Motor neuron (in vitro differentiated cells): ENCODE results near the gene TYW3. TPM values are rescaled to one million over a fixed set of nuclear protein-coding genes. Genes with fewer than 3 reads are reported as not detected.
A peak's percentile ranks its signal among the peaks of the same experiment; 100 is the strongest.

Experiments used
- ATAC-seq, 8 experiments: fragments of 200-7000 bp; cut with Tn5 transposase; replicated peaks in 6 of 8; 2 replicates each; pipeline ENCODE4 v1.8.0; 2021; ENCODE audit warnings: mild to moderate bottlenecking in 8 of 8, moderate library complexity in 8 of 8
- H3K27ac ChIP-seq, 2 donors: fragments of 250-450 bp; sonication (Bioruptor Pico); 2 replicates each; pipeline ENCODE4 v1.9.0; 2021; ENCODE audit warnings: antibody characterized with exemption in 2 of 2, mild to moderate bottlenecking in 2 of 2, moderate library complexity in 1 of 2
- H3K4me1 ChIP-seq, 2 donors: fragments of 250-450 bp; sonication (Bioruptor Pico); replicated peaks in 1 of 2; 2 replicates each; pipeline ENCODE4 v1.6.1; 2021; ENCODE audit warnings: antibody characterized with exemption in 2 of 2, mild to moderate bottlenecking in 2 of 2, moderate library complexity in 1 of 2
- H3K4me3 ChIP-seq, 5 donors: fragments of 250-450 bp; sonication (Bioruptor Pico); 2 replicates each; pipeline ENCODE4 v1.9.0; 2021; ENCODE audit warnings: antibody characterized with exemption in 5 of 5, mild to moderate bottlenecking in 5 of 5, moderate library complexity in 4 of 5
- WGBS, 10 experiments: fragments of 450-650 bp; shearing (Covaris generic); methylation state at CpG; one replicate each; pipeline ENCODE4 v1.0.0; 2022; 5-methylcytosine and 5-hydroxymethylcytosine counted together
- in situ Hi-C, 9 experiments: fragments of 400-800 bp; cut with MboI; loops; one replicate each; pipeline ENCODE4 v1.15.0; 2021; ENCODE audit warnings: low sequenced_read_pairs in 9 of 9, low pct_unique_long_range_greater_than_20kb in 2 of 9; ENCODE audit not compliant: unreplicated experiment in 9 of 9
- total RNA-seq, 8 experiments: library from RNA; unstranded; fragments of 300-600 nt; gene quantifications; 2 replicates each; pipeline versions ENCODE4 v1.2.3 to v1.2.4, GENCODE V29; 2022

The TYW3 gene
- total RNA-seq, 8 experiments from 2014 or later: 9.9 to 27.2 (median 17.2) TPM

GRCh38 chr1:74772945-74773344 is 40.0 kb downstream of the TYW3 start:
- in situ Hi-C loops: loop anchor here in 5 of 9 experiments (10.0 to 25.0 kb wide), 2 partner anchors 432 to 439 kb away; no protein-coding TSS in a partner anchor
- H3K4me1 ChIP-seq: no peaks in the 10 kb centered on the region
- no peak overlapping the region for H3K27ac ChIP-seq
- WGBS, 10 experiments: 0 to 100% (median 22%) methylated on average over 1 of the region's 1 CpG; no CpG with 5 or more reads in 3 of the 10 experiments
- peak in 4 of 8 experiments; percentile 4 to 14 (median 8) for ATAC-seq
- no peak overlapping the region for H3K4me3 ChIP-seq

GRCh38 chr1:74773582-74773981 is 40.6 kb downstream of the TYW3 start:
- peak in 5 of 8 experiments; percentile 94 to 99 (median 96) for ATAC-seq
- 42 to 94% (median 82%) methylated on average over 1 to 2 of the region's 2 CpGs for WGBS, 10 experiments
- in situ Hi-C loops: loop anchor here in 5 of 9 experiments (10.0 to 25.0 kb wide), 2 partner anchors 431 to 439 kb away; no protein-coding TSS in a partner anchor

DNA sequence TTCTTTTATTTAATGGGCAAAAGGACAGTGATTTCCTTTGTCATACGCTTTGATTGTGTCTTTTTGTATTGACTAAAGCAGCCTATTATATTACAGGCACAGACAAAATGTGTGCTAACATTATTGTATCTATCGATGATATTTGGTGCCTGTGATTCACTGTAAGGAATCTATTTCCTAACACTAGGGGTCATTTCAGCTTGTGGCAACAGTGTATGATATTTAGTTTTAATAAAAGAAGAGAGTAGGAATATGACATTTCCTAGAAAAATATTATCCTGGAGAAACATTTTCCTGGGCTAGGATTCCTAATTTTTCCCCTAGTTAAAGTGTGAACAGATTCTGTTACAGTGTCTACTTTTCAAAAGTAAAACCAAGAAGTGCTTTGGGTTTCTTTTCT is 42.8 kb downstream of the TYW3 start:
- Histone ChIP-seq H3K4me3 (no peak overlapping the region), H3K4me1 (no peaks in the 10 kb centered on the region), H3K27ac (no peak overlapping the region)
- in situ Hi-C loops: loop anchor here in 1 of 9 experiments (10.0 to 25.0 kb wide), 2 partner anchors 429 to 862 kb away; no protein-coding TSS in a partner anchor
- no peak for ATAC-seq
- 48 to 100% (median 89%) methylated on average over 1 to 2 of the region's 2 CpGs; no CpG with 5 or more reads in 2 of the 10 experiments for WGBS, 10 experiments

More at GRCh38 chr1:74773582-74773981, 40.6 kb downstream of the TYW3 start:
- Histone ChIP-seq H3K4me1 (no peaks in the 10 kb centered on the region), H3K4me3 (no peak overlapping the region), H3K27ac (no peak overlapping the region)

DNA sequence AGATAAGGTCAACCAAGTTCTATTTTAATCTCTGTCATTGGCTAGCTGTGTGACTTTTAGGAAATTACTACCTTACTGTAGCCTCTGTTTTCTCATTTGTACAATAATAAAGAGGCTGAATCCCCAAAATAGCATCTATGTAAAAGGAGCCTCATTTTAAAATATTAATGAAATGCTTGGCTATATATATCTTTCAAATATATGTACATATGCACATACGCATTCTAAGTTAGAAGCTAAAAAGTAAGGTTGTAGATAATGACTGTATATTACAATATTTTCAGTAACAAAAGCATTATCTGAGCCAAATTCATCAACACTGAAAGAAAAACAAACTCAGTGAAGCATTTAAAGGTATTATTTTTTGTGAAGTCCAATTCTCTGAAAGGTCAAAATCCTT is 44.6 kb downstream of the TYW3 start:
- Histone ChIP-seq H3K27ac (no peak overlapping the region), H3K4me1 (no peaks in the 10 kb centered on the region), H3K4me3 (no peak overlapping the region)
- in situ Hi-C loops: loop anchor here in 1 of 9 experiments (10.0 to 25.0 kb wide), 2 partner anchors 427 to 860 kb away; no protein-coding TSS in a partner anchor
- 0 to 100% (median 83%) methylated on average over 1 of the region's 1 CpG; no CpG with 5 or more reads in 1 of the 10 experiments for WGBS, 10 experiments
- ATAC-seq: peak in 3 of 8 experiments; percentile 48 to 63 (median 54)

GRCh38 chr1:74779750-74780149 is 46.8 kb downstream of the TYW3 start:
- no peak overlapping the region for H3K27ac ChIP-seq
- H3K4me3 ChIP-seq: no peak overlapping the region
- no peak for ATAC-seq
- in situ Hi-C loops: loop anchor here in 1 of 9 experiments (10.0 to 25.0 kb wide), 2 partner anchors 425 to 858 kb away; no protein-coding TSS in a partner anchor
- H3K4me1 ChIP-seq: no peaks in the 10 kb centered on the region

- Histone ChIP-seq H3K4me3 (no peak overlapping the region), H3K4me1 (no peaks in the 10 kb centered on the region), H3K27ac (no peak overlapping the region)
- in situ Hi-C loops: loop anchor here in 1 of 9 experiments (25.0 kb wide), 1 partner anchor 857 kb away; no protein-coding TSS in a partner anchor
- peak in 3 of 8 experiments; percentile 26 to 57 (median 51) for ATAC-seq
- 0 to 50% (median 9%) methylated on average over 1 to 2 of the region's 2 CpGs for WGBS, 10 experiments
Measured at GRCh38 chr1:74780594-74780993, 47.6 kb downstream of the TYW3 start.

- no peak for ATAC-seq
- in situ Hi-C loops: loop anchor here in 1 of 9 experiments (25.0 kb wide), 1 partner anchor 851 kb away; no protein-coding TSS in a partner anchor
- no peaks in the 10 kb centered on the region for H3K4me1 ChIP-seq
- no peak overlapping the region for H3K27ac ChIP-seq
- no peak overlapping the region for H3K4me3 ChIP-seq
Measured at GRCh38 chr1:74785944-74786343, 53.0 kb downstream of the TYW3 start.

DNA sequence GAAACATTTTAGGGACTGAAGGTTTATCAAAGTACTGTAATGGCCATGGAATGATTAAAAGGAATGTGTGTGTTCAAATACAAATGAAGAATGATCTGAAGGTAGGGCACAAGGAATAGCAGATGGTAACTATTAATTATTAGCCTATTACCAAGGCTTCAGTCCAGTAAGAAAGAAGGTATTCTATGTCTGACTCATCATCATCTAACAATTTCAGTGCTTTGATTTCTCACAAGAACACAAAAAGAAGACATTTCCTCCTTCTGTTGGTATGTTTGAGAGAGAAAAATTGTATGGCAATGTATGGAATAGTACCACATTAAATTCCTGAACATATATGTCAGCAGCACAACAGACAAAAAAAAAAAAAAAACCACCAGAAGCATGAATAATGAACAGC is 57.5 kb downstream of the TYW3 start:
- Histone ChIP-seq H3K27ac (no peak overlapping the region), H3K4me1 (no peaks in the 10 kb centered on the region), H3K4me3 (no peak overlapping the region)
- ATAC-seq: no peak
- in situ Hi-C loops: loop anchor here in 1 of 9 experiments (25.0 kb wide), 1 partner anchor 847 kb away; no protein-coding TSS in a partner anchor

DNA sequence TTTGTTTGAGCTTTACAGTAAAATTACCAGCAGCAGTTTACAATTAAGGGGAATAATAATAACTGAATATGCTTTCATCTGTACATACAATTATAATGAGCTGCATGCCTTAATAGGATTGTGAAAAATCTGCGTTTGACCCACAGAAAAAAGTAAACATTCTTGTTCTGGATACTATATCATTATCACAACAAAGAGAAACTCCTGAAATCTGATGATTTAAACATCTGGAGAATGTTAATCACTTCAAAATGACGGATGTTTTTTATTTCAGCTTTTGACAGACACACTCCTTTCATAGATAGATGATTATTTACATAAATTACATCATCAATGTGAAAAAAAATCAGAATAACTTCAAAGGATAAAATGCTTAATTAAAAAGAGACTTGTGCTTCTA is 58.5 kb downstream of the TYW3 start:
- H3K4me3 ChIP-seq: no peak overlapping the region
- no peak overlapping the region for H3K27ac ChIP-seq
- peak in 2 of 8 experiments; percentile 21 to 82 for ATAC-seq
- 0 to 84% (median 59%) methylated on average over 1 to 2 of the region's 2 CpGs; no CpG with 5 or more reads in 1 of the 10 experiments for WGBS, 10 experiments
- H3K4me1 ChIP-seq: no peaks in the 10 kb centered on the region
- in situ Hi-C loops: loop anchor here in 1 of 9 experiments (25.0 kb wide), 1 partner anchor 846 kb away; no protein-coding TSS in a partner anchor

- H3K4me1 ChIP-seq: no peaks in the 10 kb centered on the region
- no peak overlapping the region for H3K4me3 ChIP-seq
- in situ Hi-C loops: loop anchor here in 1 of 9 experiments (25.0 kb wide), 1 partner anchor 838 kb away; no protein-coding TSS in a partner anchor
- no peak for ATAC-seq
- H3K27ac ChIP-seq: no peak overlapping the region
Measured at GRCh38 chr1:74799119-74799657, 66.2 kb downstream of the TYW3 start.

- 0 to 94% (median 82%) methylated on average over 1 to 9 of the region's 9 CpGs; no CpG with 5 or more reads in 1 of the 10 experiments for WGBS, 10 experiments
- Histone ChIP-seq H3K4me3 (no peak overlapping the region), H3K27ac (no peak overlapping the region), H3K4me1 (no peaks in the 10 kb centered on the region)
- in situ Hi-C loops: no loop called here
- ATAC-seq: peak in 3 of 8 experiments; percentile 95 to 97 (median 96)
Measured at GRCh38 chr1:74811436-74812179, 78.7 kb downstream of the TYW3 start.

DNA sequence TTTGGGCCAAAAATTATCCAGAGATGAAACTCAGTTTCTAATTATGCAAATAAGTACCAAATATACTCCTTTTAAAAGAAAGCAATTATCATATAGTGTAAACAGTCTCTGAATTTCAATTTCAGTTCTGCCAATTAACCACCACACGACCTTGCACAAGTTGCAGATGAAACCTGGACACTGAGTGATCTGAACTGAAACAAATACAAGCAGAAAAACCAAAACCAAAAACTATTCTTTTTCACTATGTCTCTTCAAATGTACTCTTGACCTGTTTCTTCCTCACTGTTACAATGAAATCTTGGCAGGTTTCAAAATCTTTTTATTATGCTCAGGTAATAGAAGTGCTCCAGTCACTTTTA is 79.2 kb downstream of the TYW3 start:
- in situ Hi-C loops: no loop called here
- no peak for ATAC-seq
- Histone ChIP-seq H3K27ac (no peak overlapping the region), H3K4me3 (no peak overlapping the region), H3K4me1 (no peaks in the 10 kb centered on the region)
- 0 to 91% (median 62%) methylated on average over 1 of the region's 1 CpG; no CpG with 5 or more reads in 2 of the 10 experiments for WGBS, 10 experiments
